DOHH2 (cell line): Measurements from ENCODE around the gene LRRC39.

Experiments used
- CTCF ChIP-seq: fragments of 200-600 bp; sonication (generic); IDR thresholded peaks from one replicate; pipeline ENCODE4 v1.5.1; 2014; ENCODE audit warnings: antibody characterized with exemption, mild to moderate bottlenecking, low read depth, low read length; ENCODE audit not compliant: poor library complexity, severe bottlenecking
- EZH2phosphoT487 ChIP-seq: fragments of 200-600 bp; sonication (generic); IDR thresholded peaks from 2 replicates; pipeline ENCODE4 v1.6.1; 2017; ENCODE audit warnings: borderline replicate concordance, mild to moderate bottlenecking, antibody characterized with exemption, low read length, moderate library complexity, mixed read lengths

GRCh38 chr1:100164702-100165101, 13.4 kb downstream of the LRRC39 start:
- TF ChIP-seq CTCF, result no peak
- no peak for TF ChIP-seq EZH2phosphoT487
